B cell (primary cell): ENCODE measurements around the gene LCN9.

ENCODE experiments used
- CTCF ChIP-seq: fragments of 200-600 bp; IDR thresholded peaks from one replicate; pipeline ENCODE4 v1.8.0; 2022; ENCODE audit warnings: antibody characterized with exemption, mild to moderate bottlenecking
- EZH2 ChIP-seq: IDR thresholded peaks from 2 replicates; pipeline ENCODE4 v1.6.1; 2012; ENCODE audit warnings: borderline replicate concordance, low read depth, mild to moderate bottlenecking, moderate library complexity, low read length; ENCODE audit not compliant: insufficient read depth, poor library complexity, severe bottlenecking

- no peak for TF ChIP-seq EZH2
- TF ChIP-seq CTCF, result no peak
These were observed 44.1 kb upstream of the LCN9 start for GRCh38 chr9:135618866-135619598.
